Endodermal cell (in vitro differentiated cells): ENCODE measurements around the gene GOLGA5. TPM values are rescaled to one million over a fixed set of nuclear protein-coding genes. Genes with fewer than 3 reads are reported as not detected.

Experiments used
- DNase-seq: peaks from one replicate; pipeline ENCODE4 v3.0.0-alpha.2; 2017
- H3K27ac ChIP-seq: 2 replicates; pipeline ENCODE4 v1.5.1; 2013; ENCODE audit warnings: mild to moderate bottlenecking, low read depth, low read length, moderate library complexity
- H3K27me3 ChIP-seq: 2 replicates; pipeline ENCODE4 v1.6.1; 2013; ENCODE audit warnings: mild to moderate bottlenecking, low read length, moderate library complexity; ENCODE audit not compliant: insufficient read depth, control insufficient read depth, poor library complexity, severe bottlenecking
- H3K36me3 ChIP-seq: 2 replicates; pipeline ENCODE4 v1.7.0; 2013; ENCODE audit warnings: mild to moderate bottlenecking, low read length, moderate library complexity; ENCODE audit not compliant: control insufficient read depth, insufficient read depth
- H3K4me1 ChIP-seq: one replicate; pipeline ENCODE4 v1.7.0; 2013; ENCODE audit warnings: low read length; ENCODE audit not compliant: control insufficient read depth, insufficient read depth
- H3K4me3 ChIP-seq: 2 replicates; pipeline ENCODE4 v1.5.1; 2013; ENCODE audit warnings: mild to moderate bottlenecking, low read length, moderate library complexity
- H3K9ac ChIP-seq: 2 replicates; pipeline ENCODE4 v1.6.1; 2013; ENCODE audit warnings: mild to moderate bottlenecking, low read length, moderate library complexity; ENCODE audit not compliant: poor library complexity, severe bottlenecking; ENCODE audit errors: extremely low read depth
- H3K9me3 ChIP-seq: 2 replicates; pipeline ENCODE4 v1.6.1; 2013; ENCODE audit warnings: mild to moderate bottlenecking, low read length, moderate library complexity; ENCODE audit not compliant: control insufficient read depth
- H3K27ac Mint-ChIP-seq: 2 replicates; pipeline ENCODE4 v1.8.0; 2020; ENCODE audit warnings: mixed read lengths
- H3K27me3 Mint-ChIP-seq: 2 replicates; pipeline ENCODE4 v1.8.0; 2021; ENCODE audit warnings: mild to moderate bottlenecking, mixed read lengths; ENCODE audit not compliant: insufficient read depth
- H3K36me3 Mint-ChIP-seq: 2 replicates; pipeline ENCODE4 v1.8.0; 2020; ENCODE audit warnings: low read depth, mixed read lengths
- H3K4me1 Mint-ChIP-seq: 2 replicates; pipeline ENCODE4 v1.8.0; 2020; ENCODE audit warnings: mixed read lengths
- H3K4me3 Mint-ChIP-seq: 2 replicates; pipeline ENCODE4 v1.8.0; 2020; ENCODE audit warnings: mild to moderate bottlenecking, moderate library complexity, mixed read lengths
- H3K9me3 Mint-ChIP-seq: 2 replicates; pipeline ENCODE4 v1.8.0; 2020; ENCODE audit warnings: mild to moderate bottlenecking, mixed read lengths
- CTCF ChIP-seq: fragments of 200-600 bp; sonication (generic); conservative IDR thresholded peaks from 2 replicates; pipeline ENCODE4 v1.5.0; 2021; ENCODE audit warnings: antibody characterized with exemption, mild to moderate bottlenecking
- WGBS, 2 experiments: methylation state at CpG; one replicate each; pipeline versions ENCODE4 v1.1.5 to v1.1.7; 2013; ENCODE audit warnings: missing lambda C conversion rate in 2 of 2, mixed read lengths in 1 of 2; ENCODE audit not compliant: insufficient coverage in 1 of 2, insufficient read length in 1 of 2; 5-methylcytosine and 5-hydroxymethylcytosine counted together
- total RNA-seq, 2 donors: library from RNA; stranded (reverse); fragmentation: NEBNext Ultra II Directional in 1 of 2; extraction: Animal tissue kit (Norgen Biotek cat#: 25700) in 1 of 2; gene quantifications; 2 replicates in 1 of 2; 3 replicates in 1 of 2; pipeline ENCODE4 v1.2.1, GENCODE V29; 2021

Gene GOLGA5
- total RNA-seq, 2 donors from 2014 or later = 29.3 to 41.1 TPM

- Histone ChIP-seq H3K9me3 (no peaks in the 10 kb centered on the region), H3K4me1 (no peaks in the 10 kb centered on the region), H3K27ac (no peak overlapping the region), H3K36me3 (no peaks in the 10 kb centered on the region), H3K4me3 (no peak overlapping the region), H3K27me3 (no peaks in the 10 kb centered on the region), H3K9ac (no peak overlapping the region)
- H3K36me3 Mint-ChIP-seq = no peaks in the 10 kb centered on the region
- H3K4me1 Mint-ChIP-seq = no peaks in the 10 kb centered on the region
- no peak for TF ChIP-seq CTCF
- 95 to 100% methylated on average over 3 of the region's 3 CpGs for WGBS, 2 experiments
- no peak for DNase-seq
- no peak overlapping the region for H3K4me3 Mint-ChIP-seq
- H3K27me3 Mint-ChIP-seq = peaks cover 3% of the 10 kb centered on the region
- H3K27ac Mint-ChIP-seq = no peak overlapping the region
- peaks cover under 1% of the 10 kb centered on the region for H3K9me3 Mint-ChIP-seq
Observed at GRCh38 chr14:92755495-92755894, 38.6 kb upstream of the GOLGA5 start.

- H3K4me3 Mint-ChIP-seq = no peak overlapping the region
- no peaks in the 10 kb centered on the region for H3K36me3 ChIP-seq
Observed at GRCh38 chr14:92756446-92756845, 37.7 kb upstream of the GOLGA5 start.

GRCh38 chr14:92759300-92759678 lies 34.8 kb upstream of the GOLGA5 start:
- Histone ChIP-seq H3K9ac (no peak overlapping the region), H3K9me3 (no peaks in the 10 kb centered on the region), H3K27me3 (peaks cover 5% of the 10 kb centered on the region), H3K4me3 (no peak overlapping the region), H3K36me3 (no peaks in the 10 kb centered on the region), H3K4me1 (no peaks in the 10 kb centered on the region), H3K27ac (no peak overlapping the region)
- H3K4me1 Mint-ChIP-seq = no peaks in the 10 kb centered on the region
- no peak for TF ChIP-seq CTCF
- no peak overlapping the region for H3K4me3 Mint-ChIP-seq
- peak; percentile 56 for DNase-seq
- no peak overlapping the region for H3K27ac Mint-ChIP-seq
- 74 to 100% methylated on average over 1 to 4 of the region's 4 CpGs for WGBS, 2 experiments
- peaks cover 8% of the 10 kb centered on the region for H3K27me3 Mint-ChIP-seq
- no peaks in the 10 kb centered on the region for H3K36me3 Mint-ChIP-seq
- H3K9me3 Mint-ChIP-seq = no peaks in the 10 kb centered on the region

More at GRCh38 chr14:92756446-92756845, 37.7 kb upstream of the GOLGA5 start:
- Histone ChIP-seq H3K9ac (no peak overlapping the region), H3K27me3 (peaks cover 5% of the 10 kb centered on the region), H3K9me3 (no peaks in the 10 kb centered on the region), H3K4me3 (no peak overlapping the region), H3K27ac (no peak overlapping the region), H3K4me1 (no peaks in the 10 kb centered on the region)
- Mint-ChIP-seq H3K27ac (no peak overlapping the region), H3K9me3 (no peaks in the 10 kb centered on the region), H3K27me3 (peaks cover 3% of the 10 kb centered on the region), H3K36me3 (no peaks in the 10 kb centered on the region), H3K4me1 (no peaks in the 10 kb centered on the region)
- TF ChIP-seq CTCF = no peak
- no peak for DNase-seq
- WGBS, 2 experiments = 93% methylated on average over 2 to 4 of the region's 4 CpGs
